GM13976 (cell line): Measurements from ENCODE around the gene WNT5B.
A peak's percentile ranks its signal among the peaks of the same experiment; 100 is the strongest.

Experiments used
- DNase-seq: peaks from one replicate; pipeline ENCODE4 v3.0.0; 2012; ENCODE audit warnings: low spot score
- CTCF ChIP-seq: IDR thresholded peaks from 2 replicates; pipeline ENCODE4 v1.5.1; 2012; ENCODE audit warnings: borderline replicate concordance, mild to moderate bottlenecking; ENCODE audit not compliant: insufficient read depth; ENCODE audit errors: extremely low read depth, missing control alignments, control extremely low read depth
- in situ Hi-C: fragments of 300-500 bp; cut with MboI; formaldehyde crosslinking; loops from one replicate; pipeline ENCODE4 v1.12.0; 2022; ENCODE audit warnings: low sequenced_read_pairs, mixed read lengths, inconsistent platforms; ENCODE audit not compliant: unreplicated experiment

The WNT5B gene

GRCh38 chr12:1606021-1606622 lies 22.9 kb upstream of the WNT5B start:
- DNase-seq, result peak; percentile 69
- in situ Hi-C loops, result no loop called here
- no peak for TF ChIP-seq CTCF

GRCh38 chr12:1607940-1608712 lies 20.9 kb upstream of the WNT5B start:
- no peak for TF ChIP-seq CTCF
- DNase-seq, result no peak
- in situ Hi-C loops, result no loop called here

- in situ Hi-C loops, result no loop called here
- no peak for DNase-seq
- TF ChIP-seq CTCF, result no peak
These were observed 20.3 kb upstream of the WNT5B start for GRCh38 chr12:1608713-1609119.

- no peak for DNase-seq
- TF ChIP-seq CTCF, result no peak
- in situ Hi-C loops, result no loop called here
These were observed 18.9 kb upstream of the WNT5B start for GRCh38 chr12:1610072-1610643.

GRCh38 chr12:1611803-1612572 lies 17.0 kb upstream of the WNT5B start:
- in situ Hi-C loops, result no loop called here
- no peak for DNase-seq

More at GRCh38 chr12:1611803-1612572, 17.0 kb upstream of the WNT5B start:
- no peak for TF ChIP-seq CTCF
